HG03565 (cell line): ENCODE results near the gene SBF2.
"Not testable (repeated sequence)": the region's sequence is repeated elsewhere in the genome, so short reads cannot be mapped to it uniquely, and the experiment has no call there.

Experiments used
- ATAC-seq: cut with Tn5 transposase; IDR thresholded peaks from one replicate; pipeline ENCODE4 v1.9.1; 2021; ENCODE audit warnings: mild to moderate bottlenecking, moderate library complexity; ENCODE audit not compliant: unreplicated experiment

Gene SBF2

GRCh38 chr11:10205928-10206327 lies 88.1 kb downstream of the SBF2 start:
- ATAC-seq: no peak

- no peak for ATAC-seq
Measured at GRCh38 chr11:10204021-10204420, 90.0 kb downstream of the SBF2 start.

GRCh38 chr11:10201343-10201742 lies 92.7 kb downstream of the SBF2 start:
- no peak for ATAC-seq

GRCh38 chr11:10197091-10197490 lies 96.9 kb downstream of the SBF2 start:
- ATAC-seq: no peak

- ATAC-seq: no peak
Measured at GRCh38 chr11:10192036-10192435, 102.0 kb downstream of the SBF2 start.

GRCh38 chr11:10181811-10182210 lies 112.2 kb downstream of the SBF2 start:
- no peak for ATAC-seq

GRCh38 chr11:10164621-10165020 lies 129.4 kb downstream of the SBF2 start:
- no peak for ATAC-seq

- no peak for ATAC-seq
Measured at GRCh38 chr11:10162222-10162621, 131.8 kb downstream of the SBF2 start.

GRCh38 chr11:10160350-10160749 lies 133.7 kb downstream of the SBF2 start:
- ATAC-seq: no peak

- ATAC-seq: no peak
Measured at GRCh38 chr11:10158461-10158860, 135.6 kb downstream of the SBF2 start.

GRCh38 chr11:10155793-10156490 lies 138.1 kb downstream of the SBF2 start:
- ATAC-seq: no peak

GRCh38 chr11:10150800-10151199 lies 143.2 kb downstream of the SBF2 start:
- ATAC-seq: no peak

GRCh38 chr11:10149553-10149952 lies 144.5 kb downstream of the SBF2 start:
- ATAC-seq: no peak

GRCh38 chr11:10147195-10147594 lies 146.8 kb downstream of the SBF2 start:
- no peak for ATAC-seq

GRCh38 chr11:10144954-10145353 lies 149.1 kb downstream of the SBF2 start:
- no peak for ATAC-seq

- no peak for ATAC-seq
Measured at GRCh38 chr11:10139656-10140055, 154.4 kb downstream of the SBF2 start.

- ATAC-seq: no peak
Measured at GRCh38 chr11:10139143-10139542, 154.9 kb downstream of the SBF2 start.

- no peak for ATAC-seq
Measured at GRCh38 chr11:10134975-10135481, 159.0 kb downstream of the SBF2 start.

- not testable (repeated sequence) for ATAC-seq
Measured at GRCh38 chr11:10134226-10134625, 159.8 kb downstream of the SBF2 start.

- not testable (repeated sequence) for ATAC-seq
Measured at GRCh38 chr11:10133251-10133650, 160.8 kb downstream of the SBF2 start.

- no peak for ATAC-seq
Measured at GRCh38 chr11:10130875-10131274, 163.1 kb downstream of the SBF2 start.

- ATAC-seq: not testable (repeated sequence)
Measured at GRCh38 chr11:10129184-10129583, 164.8 kb downstream of the SBF2 start.
